ENCODE measurements around the gene MLLT10.

GRCh38 chr10:21688870-21689269 is 154.8 kb downstream of the MLLT10 start:
- TF ChIP-seq CTCF (IDR thresholded peaks at IDR 0.05) (no peak), EZH2 (IDR thresholded peaks at IDR 0.05) (no peak)

Data from neural progenitor cell (in vitro differentiated cells).